Adipose tissue (tissue), 3 donors: ENCODE data around the gene EXPH5. TPM values are rescaled to one million over a fixed set of nuclear protein-coding genes. Genes with fewer than 3 reads are reported as not detected.

Source experiments
- H3K27ac ChIP-seq: one replicate; pipeline ENCODE4 v1.5.1; 2013; ENCODE audit warnings: low read depth, low read length
- WGBS, 3 donors: extraction: QIAGEN DNeasy Blood & Tissue Kit; methylation state at CpG; one replicate each; pipeline ENCODE4 v1.1.7; 2013; 5-methylcytosine and 5-hydroxymethylcytosine counted together
- polyA plus RNA-seq, 3 donors: library from polyadenylated mRNA; stranded (reverse); fragments of 200-250 nt; gene quantifications; one replicate each; pipeline ENCODE4 v1.2.3, GENCODE V29; 2013
- donor health status: healthy with polysubstance abuse.
- donor health status: Bipolar disorder and iron deficiency.
- donor health status: healthy.

Gene EXPH5
- polyA plus RNA-seq, 3 donors = 0.12 to 0.28 TPM; not detected in 1

- WGBS, 3 donors = 70 to 89% (median 85%) methylated on average over 6 of the region's 6 CpGs
- no peak overlapping the region for H3K27ac ChIP-seq
Measured at GRCh38 chr11:108535384-108535955, 58.1 kb downstream of the EXPH5 start.

GRCh38 chr11:108534274-108534882 lies 59.2 kb downstream of the EXPH5 start:
- H3K27ac ChIP-seq = no peak overlapping the region
- 83 to 84% (median 83%) methylated on average over 2 of the region's 2 CpGs for WGBS, 3 donors

- WGBS, 3 donors = 92 to 100% (median 93%) methylated on average over 5 of the region's 5 CpGs
Measured at GRCh38 chr11:108530426-108530825, 63.1 kb downstream of the EXPH5 start.

GRCh38 chr11:108527382-108527781 lies 66.2 kb downstream of the EXPH5 start:
- no peak overlapping the region for H3K27ac ChIP-seq
- WGBS, 3 donors = 75 to 88% (median 76%) methylated on average over 6 of the region's 6 CpGs

More at GRCh38 chr11:108530426-108530825, 63.1 kb downstream of the EXPH5 start:
- no peak overlapping the region for H3K27ac ChIP-seq

- H3K27ac ChIP-seq = no peak overlapping the region
Measured at GRCh38 chr11:108525161-108525560, 68.4 kb downstream of the EXPH5 start.

GRCh38 chr11:108524422-108524821 lies 69.1 kb downstream of the EXPH5 start:
- no peak overlapping the region for H3K27ac ChIP-seq

More at GRCh38 chr11:108525161-108525560, 68.4 kb downstream of the EXPH5 start:
- WGBS, 3 donors = 88 to 92% (median 88%) methylated on average over 1 of the region's 1 CpG

GRCh38 chr11:108522318-108522717 lies 71.2 kb downstream of the EXPH5 start:
- WGBS, 3 donors = 56 to 96% (median 58%) methylated on average over 1 of the region's 1 CpG
- H3K27ac ChIP-seq = no peak overlapping the region

GRCh38 chr11:108518581-108518980 lies 75.0 kb downstream of the EXPH5 start:
- WGBS, 3 donors = 69 to 84% (median 79%) methylated on average over 10 of the region's 10 CpGs
- H3K27ac ChIP-seq = no peak overlapping the region

GRCh38 chr11:108516125-108516524 lies 77.4 kb downstream of the EXPH5 start:
- no peak overlapping the region for H3K27ac ChIP-seq
- WGBS, 3 donors = 94 to 96% (median 96%) methylated on average over 4 of the region's 4 CpGs

GRCh38 chr11:108512708-108513107 lies 80.9 kb downstream of the EXPH5 start:
- 87 to 94% (median 87%) methylated on average over 2 of the region's 2 CpGs for WGBS, 3 donors
- no peak overlapping the region for H3K27ac ChIP-seq

GRCh38 chr11:108511851-108512474 lies 81.6 kb downstream of the EXPH5 start:
- no peak overlapping the region for H3K27ac ChIP-seq
- WGBS, 3 donors = 83 to 95% (median 85%) methylated on average over 2 of the region's 2 CpGs

- WGBS, 3 donors = 51 to 64% (median 60%) methylated on average over 3 of the region's 3 CpGs
- no peak overlapping the region for H3K27ac ChIP-seq
Measured at GRCh38 chr11:108508653-108509593, 84.6 kb downstream of the EXPH5 start.

- 84 to 92% (median 89%) methylated on average over 5 of the region's 5 CpGs for WGBS, 3 donors
- no peak overlapping the region for H3K27ac ChIP-seq
Measured at GRCh38 chr11:108501396-108501795, 92.2 kb downstream of the EXPH5 start.

GRCh38 chr11:108500721-108501120 lies 92.8 kb downstream of the EXPH5 start:
- no peak overlapping the region for H3K27ac ChIP-seq
- WGBS, 3 donors = 58 to 70% (median 60%) methylated on average over 2 of the region's 2 CpGs

- H3K27ac ChIP-seq = no peak overlapping the region
- WGBS, 3 donors = 89 to 93% (median 90%) methylated on average over 4 of the region's 4 CpGs
Measured at GRCh38 chr11:108500169-108500568, 93.4 kb downstream of the EXPH5 start.

- H3K27ac ChIP-seq = peak overlapping the region; percentile 55
- WGBS, 3 donors = 56 to 65% (median 57%) methylated on average over 29 of the region's 29 CpGs
Measured at GRCh38 chr11:108498816-108499408, 94.7 kb downstream of the EXPH5 start.

- WGBS, 3 donors = 0 to 1% (median 0%) methylated on average over 47 to 84 of the region's 84 CpGs
- peak within 1 kb of the TSS; percentile 88 for H3K27ac ChIP-seq
Measured at GRCh38 chr11:108498046-108498815, 95.3 kb downstream of the EXPH5 start, which contains the start of gene POGLUT3. POGLUT3 (minus strand) TSS chr11:108498384; CDS start chr11:108498366, 18 bp downstream.
